Body of pancreas (tissue), 4 donors: ENCODE measurements around the gene MYO18B. TPM values are rescaled to one million over a fixed set of nuclear protein-coding genes. Genes with fewer than 3 reads are reported as not detected.

Experiments used
- ATAC-seq: fragments of 150-250 bp; one replicate; pipeline ENCODE4 v1.9.1; 2016
- DNase-seq, 4 donors: peaks; one replicate each; pipeline ENCODE4 v3.0.0-alpha.2; 2019
- H3K27ac ChIP-seq, 4 donors: fragments of 200-600 bp; sonication (generic); 1 replicate in 3 of 4; 2 replicates in 1 of 4; pipeline versions ENCODE4 v1.5.1 to v1.6.1; 2016 to 2019; ENCODE audit warnings: mild to moderate bottlenecking in 1 of 4, mixed read lengths in 1 of 4, moderate library complexity in 1 of 4
- H3K27me3 ChIP-seq, 2 donors: fragments of 200-600 bp; sonication (generic); one replicate each; pipeline ENCODE4 v1.6.0; 2016; ENCODE audit warnings: mild to moderate bottlenecking in 1 of 2
- H3K36me3 ChIP-seq, 2 donors: fragments of 200-600 bp; sonication (generic); replicated peaks in 1 of 2; 2 replicates each; pipeline ENCODE4 v1.5.1; 2016; ENCODE audit warnings: low read depth in 2 of 2; ENCODE audit not compliant: insufficient read depth in 1 of 2
- H3K4me1 ChIP-seq: fragments of 200-600 bp; sonication (generic); one replicate; pipeline ENCODE4 v1.6.0; 2016
- H3K4me3 ChIP-seq, 2 donors: fragments of 200-600 bp; sonication (generic); 1 replicate in 1 of 2; 2 replicates in 1 of 2; pipeline ENCODE4 v1.5.1; 2016 to 2019
- H3K9me3 ChIP-seq, 3 donors: fragments of 200-600 bp; sonication (generic); 1 replicate in 2 of 3; 2 replicates in 1 of 3; pipeline ENCODE4 v1.5.1; 2016
- CTCF ChIP-seq, 7 experiments: fragments of 450-650 bp in 4 of 7; fragments of 200-600 bp in 3 of 7; sonication (generic) in 3 of 7; IDR thresholded peaks; one replicate each; pipeline ENCODE4 v1.5.1; 2016 to 2019; ENCODE audit warnings: antibody characterized with exemption in 7 of 7
- POLR2A ChIP-seq, 3 donors: fragments of 450-650 bp; IDR thresholded peaks; one replicate each; pipeline ENCODE4 v1.6.1; 2016; ENCODE audit warnings: antibody characterized with exemption in 3 of 3, mild to moderate bottlenecking in 2 of 3
- WGBS, 2 donors: methylation state at CpG; one replicate each; pipeline ENCODE4 v1.1.5; 2017; 5-methylcytosine and 5-hydroxymethylcytosine counted together
- intact Hi-C: fragments of 100-400 bp; cut with DNase I; formaldehyde crosslinking; loops from one replicate; pipeline ENCODE4 v1.15.1; 2023
- total RNA-seq, 2 donors: library from RNA; depleted of rRNA; stranded (reverse); fragments of >200 nt; gene quantifications; one replicate each; pipeline ENCODE4 v1.1.0, GENCODE V29; 2016

MYO18B gene
- total RNA-seq, 2 donors from 2014 or later: 1.3 TPM; not detected in 1

- WGBS, 2 donors: 20 to 26% methylated on average over 7 of the region's 7 CpGs
- Histone ChIP-seq H3K4me3 (no peak overlapping the region), H3K27ac (no peak overlapping the region), H3K27me3 (peaks cover 0 to 4% of the 10 kb centered on the region in 2 donors), H3K9me3 (no peaks in the 10 kb centered on the region), H3K4me1 (no peaks in the 10 kb centered on the region), H3K36me3 (no peaks in the 10 kb centered on the region)
- no peak for TF ChIP-seq POLR2A (IDR thresholded peaks at IDR 0.05)
- no peak for TF ChIP-seq CTCF (IDR thresholded peaks at IDR 0.05)
- DNase-seq (no peak), ATAC-seq (no peak)
- intact Hi-C loops: no loop called here
Observed at GRCh38 chr22:25909614-25910387, 167.8 kb downstream of the MYO18B start.

GRCh38 chr22:25911243-25911972, 169.4 kb downstream of the MYO18B start:
- DNase-seq (no peak), ATAC-seq (no peak)
- H3K27ac ChIP-seq: no peak overlapping the region
- H3K36me3 ChIP-seq: no peaks in the 10 kb centered on the region
- H3K4me3 ChIP-seq: no peak overlapping the region
- TF ChIP-seq POLR2A (IDR thresholded peaks at IDR 0.05) (no peak), CTCF (IDR thresholded peaks at IDR 0.05) (no peak)
- no peaks in the 10 kb centered on the region for H3K4me1 ChIP-seq
- H3K9me3 ChIP-seq: no peaks in the 10 kb centered on the region
- WGBS, 2 donors: 49 to 52% methylated on average over 5 to 7 of the region's 7 CpGs
- intact Hi-C loops: no loop called here
- peaks cover 0 to 4% of the 10 kb centered on the region in 2 donors for H3K27me3 ChIP-seq

GRCh38 chr22:25919452-25919851, 177.5 kb downstream of the MYO18B start:
- no peak for ATAC-seq
- Histone ChIP-seq H3K36me3 (no peaks in the 10 kb centered on the region), H3K27ac (no peak overlapping the region), H3K9me3 (no peaks in the 10 kb centered on the region), H3K4me1 (no peaks in the 10 kb centered on the region), H3K27me3 (no peaks in the 10 kb centered on the region), H3K4me3 (no peak overlapping the region)
- TF ChIP-seq CTCF (IDR thresholded peaks at IDR 0.05): no peak
- TF ChIP-seq POLR2A (IDR thresholded peaks at IDR 0.05): no peak
- DNase-seq: no peak
- 15 to 19% methylated on average over 4 of the region's 4 CpGs for WGBS, 2 donors
- intact Hi-C loops: no loop called here

GRCh38 chr22:25922141-25922540, 180.2 kb downstream of the MYO18B start:
- Histone ChIP-seq H3K4me1 (no peaks in the 10 kb centered on the region), H3K36me3 (no peaks in the 10 kb centered on the region), H3K9me3 (no peaks in the 10 kb centered on the region), H3K27me3 (no peaks in the 10 kb centered on the region), H3K27ac (no peak overlapping the region), H3K4me3 (no peak overlapping the region)
- TF ChIP-seq POLR2A (IDR thresholded peaks at IDR 0.05) (no peak), CTCF (IDR thresholded peaks at IDR 0.05) (no peak)
- ATAC-seq (no peak), DNase-seq (no peak)
- intact Hi-C loops: no loop called here
- 75 to 86% methylated on average over 5 to 10 of the region's 10 CpGs for WGBS, 2 donors
